NCI-H1930 (cell line): ENCODE measurements around the gene GAB3.
"Not testable (repeated sequence)": the region's sequence is repeated elsewhere in the genome, so short reads cannot be mapped to it uniquely, and the experiment has no call there.

Source experiments
- DNase-seq, 2 experiments: peaks; one replicate each; lab custom pipeline; 2025; lab: John Stamatoyannopoulos, UW

The GAB3 gene

GRCh38 chrX:154658187-154658586 is 92.7 kb downstream of the GAB3 start:
- no peak for DNase-seq

- DNase-seq = no peak
Observed at GRCh38 chrX:154657226-154657805, 93.6 kb downstream of the GAB3 start.

GRCh38 chrX:154655786-154656185 is 95.1 kb downstream of the GAB3 start:
- DNase-seq = no peak

DNA sequence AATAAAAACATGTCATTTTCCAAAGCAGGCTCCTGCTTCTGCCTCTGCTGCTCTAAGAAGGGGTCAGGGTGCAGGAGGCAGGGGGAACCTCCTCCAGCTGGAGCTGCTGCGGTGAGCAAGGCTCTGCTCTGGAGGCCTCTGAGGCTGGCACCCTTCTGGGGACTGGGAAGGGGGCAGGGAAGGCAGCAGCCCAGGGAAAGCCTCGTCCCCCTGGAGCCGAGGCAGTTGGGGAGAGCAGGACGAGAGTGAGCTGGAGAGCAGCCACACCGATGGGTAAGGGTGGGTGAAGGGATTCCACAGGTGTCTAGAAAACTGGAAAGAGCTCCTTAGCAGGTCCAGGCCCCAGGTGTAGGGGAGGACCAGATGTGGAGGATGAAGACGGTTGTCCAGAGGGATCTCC is 95.5 kb downstream of the GAB3 start:
- DNase-seq = no peak

- DNase-seq = no peak
Observed at GRCh38 chrX:154654925-154655324, 96.0 kb downstream of the GAB3 start.

- no peak for DNase-seq
Observed at GRCh38 chrX:154654372-154654771, 96.5 kb downstream of the GAB3 start.

DNA sequence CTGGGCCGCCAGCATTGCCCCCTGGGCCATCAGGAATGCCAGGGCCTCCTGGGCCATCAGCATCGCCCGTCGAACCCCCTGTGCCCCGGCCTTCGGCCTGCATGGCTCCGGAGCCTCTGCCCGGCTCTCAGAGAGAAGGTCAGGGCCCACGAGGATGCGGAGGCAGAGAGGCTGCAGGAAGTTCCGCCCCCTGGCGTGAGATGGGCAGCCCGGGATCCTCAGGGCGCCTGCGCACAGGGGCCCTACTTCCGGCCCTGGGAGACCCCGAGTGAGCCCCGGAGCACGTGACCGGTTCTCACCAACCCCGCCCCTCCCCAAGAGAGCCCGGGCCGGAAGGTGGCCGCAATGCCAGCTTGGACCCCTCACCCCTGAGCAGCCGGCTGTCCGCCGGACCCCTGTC is 97.5 kb downstream of the GAB3 start, which contains the start of gene CTAG2:
TSS of gene CTAG2 (minus strand) at position 167 of the 400 bp plus-strand sequence. CDS start at position 103, 64 bp downstream.
- DNase-seq = not testable (repeated sequence)

- DNase-seq = no peak
Observed at GRCh38 chrX:154653048-154653401, 97.9 kb downstream of the GAB3 start.

DNA sequence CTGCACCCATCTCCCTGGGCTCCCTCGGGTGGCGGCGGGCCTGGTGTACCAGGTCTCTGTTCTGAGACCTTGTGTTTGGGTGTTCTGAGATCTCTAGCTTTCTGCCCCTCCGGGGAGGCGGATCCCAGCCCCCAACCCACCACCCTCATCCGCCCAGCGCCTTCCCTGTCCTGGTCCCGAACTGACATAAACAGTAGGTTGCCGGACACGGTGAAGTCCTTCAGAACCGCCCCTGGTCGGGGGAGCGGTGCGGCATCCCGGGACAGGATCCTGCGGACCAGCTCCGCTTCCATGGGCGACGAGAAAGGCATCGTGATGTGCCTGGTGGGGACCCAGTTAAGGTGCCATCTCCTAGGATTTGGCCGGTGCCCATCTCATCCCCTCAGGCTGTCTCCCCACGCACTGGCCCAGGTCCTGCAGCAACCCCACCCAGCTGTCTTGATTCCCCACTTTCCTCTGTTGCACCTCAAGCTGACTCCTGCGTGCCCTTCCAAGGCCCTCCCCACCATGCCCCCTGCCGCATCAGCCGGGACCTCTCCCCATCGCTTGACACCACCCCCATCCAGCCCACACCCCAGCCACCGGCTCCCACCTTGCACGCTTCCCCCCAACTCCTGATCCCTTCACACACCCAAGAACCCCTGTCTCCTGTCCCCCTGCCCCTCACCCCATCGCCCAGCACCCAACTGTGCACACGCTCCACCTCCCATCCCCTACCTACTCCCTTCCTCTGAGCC is 98.4 kb downstream of the GAB3 start:
- DNase-seq = no peak

- DNase-seq = no peak
Observed at GRCh38 chrX:154650221-154650510, 100.7 kb downstream of the GAB3 start.

GRCh38 chrX:154649503-154650220 is 101.2 kb downstream of the GAB3 start:
- DNase-seq = no peak

GRCh38 chrX:154648931-154649330 is 101.9 kb downstream of the GAB3 start:
- no peak for DNase-seq

GRCh38 chrX:154645745-154646378 is 105.0 kb downstream of the GAB3 start:
- DNase-seq = not testable (repeated sequence)

- not testable (repeated sequence) for DNase-seq
Observed at GRCh38 chrX:154643708-154644107, 107.2 kb downstream of the GAB3 start.

DNA sequence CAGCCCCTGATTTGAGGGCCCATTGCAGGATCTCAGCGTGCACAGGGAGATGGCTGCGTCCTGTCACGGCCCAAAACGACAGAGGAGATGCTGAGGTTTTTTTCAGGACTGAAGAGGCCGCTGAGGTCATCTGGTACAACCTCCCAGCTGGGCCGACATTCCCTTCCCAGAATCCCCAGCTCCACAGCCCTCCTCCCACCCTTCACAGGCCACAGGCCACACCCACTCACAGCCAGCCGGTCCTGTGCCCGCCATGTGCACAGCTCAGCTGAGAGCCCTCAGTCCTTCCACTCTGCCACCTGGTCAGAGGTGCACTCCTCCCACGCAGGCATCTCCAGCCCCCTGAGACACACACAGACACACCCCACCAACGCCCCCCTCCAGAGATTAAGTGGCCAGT is 109.1 kb downstream of the GAB3 start:
- DNase-seq = not testable (repeated sequence)

DNA sequence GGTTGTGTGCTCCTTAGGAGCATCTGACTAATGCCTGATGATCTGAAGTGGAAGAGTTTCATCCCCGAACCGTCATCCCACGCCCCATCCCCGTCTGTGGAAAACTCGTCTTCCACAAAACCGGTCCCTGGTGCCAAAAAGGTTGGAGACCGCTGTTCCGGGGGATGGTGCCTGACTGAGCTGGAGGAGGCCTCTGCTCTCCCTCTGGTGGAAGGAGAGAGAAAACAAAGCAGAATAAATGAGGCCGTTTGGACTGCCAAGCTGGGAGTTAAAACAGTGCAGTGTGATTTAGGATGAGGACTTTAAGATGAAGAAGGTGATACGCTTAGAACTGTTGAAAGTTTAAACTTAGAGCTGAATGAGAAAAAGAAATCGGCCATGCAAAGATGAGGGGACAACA is 117.2 kb downstream of the GAB3 start:
- DNase-seq = not testable (repeated sequence)

GRCh38 chrX:154630949-154631348 is 119.9 kb downstream of the GAB3 start:
- not testable (repeated sequence) for DNase-seq

GRCh38 chrX:154628960-154629359 is 121.9 kb downstream of the GAB3 start:
- DNase-seq = not testable (repeated sequence)
